Endothelial cell of umbilical vein (primary cell): Measurements from ENCODE around the gene HLA-DPA1. TPM values are rescaled to one million over a fixed set of nuclear protein-coding genes. Genes with fewer than 3 reads are reported as not detected.

Experiments
- BruUV-seq: library from RNA; stranded (reverse); fragments of 400-500 nt; replicated peaks from 2 replicates; lab custom pipeline; 2021; lab: Mats Ljungman, UMichigan
- CTCF ChIA-PET: fragments of 300-600, 350-600 bp; sonication (Branson Sonifier 250); formaldehyde crosslinking; loops from one replicate; lab custom pipeline; 2021; ENCODE audit warnings: antibody characterized with exemption, inconsistent platforms; lab: Charles Lee
- POLR2A ChIA-PET: fragments of 300-600, 350-600 bp; sonication (Branson Sonifier 250); formaldehyde crosslinking; loops from one replicate; lab custom pipeline; 2021; ENCODE audit warnings: antibody characterized with exemption, inconsistent platforms; lab: Charles Lee
- DNase-seq: peaks from one replicate; pipeline ENCODE4 v3.0.0-alpha.2; 2011; ENCODE audit warnings: low read depth, low spot score
- FAIRE-seq: peaks from 2 replicates; lab custom pipeline; 2011; peaks lifted over from hg19 to GRCh38; lab: Jason Lieb, UNC
- H2AFZ ChIP-seq: 2 replicates; pipeline ENCODE4 v1.6.0; 2012; ENCODE audit warnings: low read depth, low read length, control low read depth, inconsistent platforms
- H3K27ac ChIP-seq: 2 replicates; pipeline ENCODE4 v1.5.1; 2011; ENCODE audit warnings: low read depth, mild to moderate bottlenecking, control low read depth, low read length, moderate library complexity; ENCODE audit not compliant: insufficient read depth
- H3K27me3 ChIP-seq, 2 experiments: 2 replicates each; pipeline versions ENCODE4 v1.6.0 to v1.6.1; 2011; ENCODE audit warnings: low read length in 2 of 2, mixed read lengths in 1 of 2; ENCODE audit not compliant: control insufficient read depth in 2 of 2, insufficient read depth in 2 of 2
- H3K36me3 ChIP-seq, 2 experiments: 2 replicates in 1 of 2; 3 replicates in 1 of 2; pipeline ENCODE4 v1.5.1; 2011; ENCODE audit warnings: low read length in 2 of 2, mild to moderate bottlenecking in 1 of 2, moderate library complexity in 1 of 2; ENCODE audit not compliant: control insufficient read depth in 2 of 2, insufficient read depth in 2 of 2; ENCODE audit errors: extremely low read depth in 1 of 2
- H3K4me1 ChIP-seq: 3 replicates; pipeline ENCODE4 v1.5.1; 2011; ENCODE audit warnings: mild to moderate bottlenecking, low read length; ENCODE audit not compliant: control insufficient read depth, insufficient read depth; ENCODE audit errors: extremely low read depth
- H3K4me2 ChIP-seq: 2 replicates; pipeline ENCODE4 v1.6.1; 2011; ENCODE audit warnings: low read length, control low read depth, mixed read lengths; ENCODE audit not compliant: insufficient read depth
- H3K4me3 ChIP-seq, 3 experiments: fragments of 200-600 bp in 1 of 3; sonication (generic), shearing (Covaris generic) in 1 of 3; replicated peaks in 1 of 3; 2 replicates each; pipeline ENCODE4 v1.5.1; 2011 to 2016; ENCODE audit warnings: control low read depth in 3 of 3, low read length in 3 of 3, mild to moderate bottlenecking in 2 of 3, inconsistent platforms in 1 of 3, low read depth in 1 of 3, moderate library complexity in 1 of 3; ENCODE audit not compliant: insufficient read depth in 1 of 3
- H3K79me2 ChIP-seq: 2 replicates; pipeline ENCODE4 v1.6.0; 2012; ENCODE audit warnings: low read length, inconsistent platforms; ENCODE audit not compliant: control insufficient read depth, insufficient read depth
- H3K9ac ChIP-seq: replicated peaks from 2 replicates; pipeline ENCODE3; 2011; ENCODE audit warnings: low read length, control low read depth; ENCODE audit not compliant: insufficient read depth; ENCODE audit errors: extremely low read depth
- H3K9me1 ChIP-seq: replicated peaks from 3 replicates; pipeline ENCODE4 v1.6.0; 2011; ENCODE audit warnings: mild to moderate bottlenecking, low read length; ENCODE audit not compliant: control insufficient read depth, insufficient read depth; ENCODE audit errors: extremely low read depth
- H3K9me3 ChIP-seq: replicated peaks from 2 replicates; pipeline ENCODE4 v1.5.1; 2012; ENCODE audit warnings: low read length, inconsistent platforms; ENCODE audit not compliant: control insufficient read depth, insufficient read depth
- H4K20me1 ChIP-seq: replicated peaks from 2 replicates; pipeline ENCODE3; 2011; ENCODE audit warnings: mild to moderate bottlenecking, low read length; ENCODE audit not compliant: control insufficient read depth, insufficient read depth; ENCODE audit errors: extremely low read depth
- EZH2 ChIP-seq: IDR thresholded peaks from 2 replicates; pipeline ENCODE4 v1.6.1; 2012; ENCODE audit warnings: borderline replicate concordance, low read depth, mild to moderate bottlenecking, moderate library complexity, low read length, inconsistent platforms; ENCODE audit not compliant: severe bottlenecking
- FOS ChIP-seq: IDR thresholded peaks from 2 replicates; pipeline ENCODE4 v1.6.1; 2011; ENCODE audit warnings: mild to moderate bottlenecking, low read length, moderate library complexity, borderline replicate concordance; ENCODE audit not compliant: insufficient read depth
- GATA2 ChIP-seq: IDR thresholded peaks from 2 replicates; pipeline ENCODE4 v1.7.0; 2011; ENCODE audit warnings: low read depth, mild to moderate bottlenecking, moderate library complexity, mixed read lengths, low read length; ENCODE audit not compliant: insufficient read length, insufficient read depth
- JUN ChIP-seq: IDR thresholded peaks from 2 replicates; pipeline ENCODE4 v1.6.1; 2011; ENCODE audit warnings: borderline replicate concordance, low read depth; ENCODE audit not compliant: insufficient read length, insufficient read depth
- MAX ChIP-seq: IDR thresholded peaks from 2 replicates; pipeline ENCODE4 v1.6.1; 2011; ENCODE audit not compliant: insufficient read depth, insufficient read length
- MYC ChIP-seq: IDR thresholded peaks from one replicate; pipeline ENCODE4 v1.6.1; 2011; ENCODE audit warnings: mild to moderate bottlenecking, low read depth, low read length
- POLR2A ChIP-seq: IDR thresholded peaks from 2 replicates; pipeline ENCODE4 v1.6.1; 2012; ENCODE audit warnings: low read depth, mild to moderate bottlenecking, control low read depth, low read length
- POLR2AphosphoS5 ChIP-seq: IDR thresholded peaks from 2 replicates; pipeline ENCODE4 v1.6.1; 2012; ENCODE audit warnings: low read depth, mild to moderate bottlenecking, control low read depth, low read length, moderate library complexity; ENCODE audit not compliant: insufficient read depth
- dilution Hi-C: fragments of 300-500 bp; cut with MboI; formaldehyde crosslinking; loops from one replicate; pipeline ENCODE4 v1.15.0; 2019; ENCODE audit warnings: low sequenced_read_pairs; ENCODE audit not compliant: extremely low pct_ligation_motif_present
- intact Hi-C: fragments of 100-400 bp; cut with micrococcal nuclease; formaldehyde crosslinking; loops from one replicate; pipeline ENCODE4 v1.10.0; 2022
- polyA plus RNA-seq, 4 experiments: library from polyadenylated mRNA; depleted of rRNA in 3 of 4; stranded (reverse) in 3 of 4; unstranded in 1 of 4; fragments of >200 nt; gene quantifications; 2 replicates each; pipeline versions ENCODE4 v1.2.1 to v1.2.3, GENCODE V29; 2011 to 2012; ENCODE audit warnings: missing spikeins in 1 of 4
- total RNA-seq: library from RNA; stranded (reverse); gene quantifications from 2 replicates; pipeline ENCODE4 v1.2.3, GENCODE V29; 2021
- TF ChIP-seq, protein P1 (sequence below), 2 donors: IDR thresholded peaks; 1 replicate in 1 of 2; 2 replicates in 1 of 2; pipeline ENCODE4 v1.5.1; 2011; ENCODE audit warnings: low read length in 2 of 2, mild to moderate bottlenecking in 2 of 2, moderate library complexity in 2 of 2, control low read depth in 1 of 2, inconsistent platforms in 1 of 2, low read depth in 1 of 2; ENCODE audit not compliant: insufficient read depth in 1 of 2; ENCODE audit errors: extremely low read depth in 1 of 2

HLA-DPA1 gene
- total and polyA plus RNA-seq, 2 donors (not counting 3 experiments of a cell fraction or from before 2014, with no cell fraction given): 23.2 TPM; not detected in 1

DNA sequence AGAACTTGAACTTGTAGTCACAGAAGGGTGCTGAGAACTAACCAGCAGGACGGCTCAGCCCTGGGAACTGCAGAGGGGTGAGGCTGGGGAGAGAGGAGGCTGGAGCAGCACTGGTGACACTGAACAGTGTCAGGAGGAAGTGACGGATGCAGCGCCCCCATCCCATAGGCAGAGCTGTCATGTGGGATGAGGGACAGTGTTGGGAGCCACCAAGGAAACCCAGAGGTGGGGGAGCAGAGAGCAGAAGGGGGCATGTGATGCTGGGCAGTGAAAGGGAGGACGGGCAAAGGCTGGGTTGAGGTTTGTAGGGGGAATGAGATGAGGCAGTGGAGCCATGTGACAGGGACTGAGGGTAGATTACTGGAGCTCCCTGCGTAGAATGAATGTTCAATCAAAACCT lies 4.5 kb upstream of the HLA-DPA1 start:
- Histone ChIP-seq H4K20me1 (no peaks in the 10 kb centered on the region), H3K9ac (no peak overlapping the region), H3K4me2 (no peak overlapping the region), H3K4me1 (peaks cover 4% of the 10 kb centered on the region), H3K79me2 (no peaks in the 10 kb centered on the region), H2AFZ (no peak overlapping the region), H3K4me3 (no peak overlapping the region), H3K27ac (no peak overlapping the region), H3K9me1 (no peaks in the 10 kb centered on the region), H3K36me3 (no peaks in the 10 kb centered on the region), H3K27me3 (no peaks in the 10 kb centered on the region), H3K9me3 (no peaks in the 10 kb centered on the region)
- ChIA-PET CTCF (interaction anchor here (5.3 kb wide), 1 partner anchor 62 kb away, joined by 88 read pairs; no protein-coding TSS in a partner anchor), POLR2A (no interaction called here)
- FAIRE-seq (no peak), DNase-seq (no peak)
- TF ChIP-seq MAX (no peak), JUN (no peak), MYC (no peak), EZH2 (no peak), POLR2A (no peak), POLR2AphosphoS5 (no peak), GATA2 (no peak), FOS (no peak)
- TF ChIP-seq, protein P1, sequence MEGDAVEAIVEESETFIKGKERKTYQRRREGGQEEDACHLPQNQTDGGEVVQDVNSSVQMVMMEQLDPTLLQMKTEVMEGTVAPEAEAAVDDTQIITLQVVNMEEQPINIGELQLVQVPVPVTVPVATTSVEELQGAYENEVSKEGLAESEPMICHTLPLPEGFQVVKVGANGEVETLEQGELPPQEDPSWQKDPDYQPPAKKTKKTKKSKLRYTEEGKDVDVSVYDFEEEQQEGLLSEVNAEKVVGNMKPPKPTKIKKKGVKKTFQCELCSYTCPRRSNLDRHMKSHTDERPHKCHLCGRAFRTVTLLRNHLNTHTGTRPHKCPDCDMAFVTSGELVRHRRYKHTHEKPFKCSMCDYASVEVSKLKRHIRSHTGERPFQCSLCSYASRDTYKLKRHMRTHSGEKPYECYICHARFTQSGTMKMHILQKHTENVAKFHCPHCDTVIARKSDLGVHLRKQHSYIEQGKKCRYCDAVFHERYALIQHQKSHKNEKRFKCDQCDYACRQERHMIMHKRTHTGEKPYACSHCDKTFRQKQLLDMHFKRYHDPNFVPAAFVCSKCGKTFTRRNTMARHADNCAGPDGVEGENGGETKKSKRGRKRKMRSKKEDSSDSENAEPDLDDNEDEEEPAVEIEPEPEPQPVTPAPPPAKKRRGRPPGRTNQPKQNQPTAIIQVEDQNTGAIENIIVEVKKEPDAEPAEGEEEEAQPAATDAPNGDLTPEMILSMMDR (IDR thresholded peaks at IDR 0.05; ENCODE audit: extremely low read depth in 1 of 2, insufficient read depth in 1 of 2, low read depth in 1 of 2, low read length in 2 of 2): no peak
- no TSS peak for BruUV-seq
- intact Hi-C loops: no loop called here
- dilution Hi-C loops: no loop called here
